Keratinocyte (primary cell): ENCODE results near the gene MAST3. TPM values are rescaled to one million over a fixed set of nuclear protein-coding genes. Genes with fewer than 3 reads are reported as not detected.
A peak's percentile ranks its signal among the peaks of the same experiment; 100 is the strongest.

Experiments
- DNase-seq: peaks from one replicate; pipeline ENCODE4 v3.0.0-alpha.2; 2011; ENCODE audit warnings: low read depth, missing footprints, low spot score
- FAIRE-seq: peaks from 2 replicates; lab custom pipeline; 2011; peaks lifted over from hg19 to GRCh38; lab: Jason Lieb, UNC
- H2AFZ ChIP-seq: 2 replicates; pipeline ENCODE4 v1.6.0; 2012; ENCODE audit warnings: low read length, control low read depth, inconsistent platforms; ENCODE audit not compliant: control insufficient read depth
- H3K27ac ChIP-seq: 2 replicates; pipeline ENCODE4 v1.5.1; 2011; ENCODE audit warnings: low read length; ENCODE audit not compliant: control insufficient read depth, insufficient read depth
- H3K27me3 ChIP-seq: 3 replicates; pipeline ENCODE4 v1.6.0; 2011; ENCODE audit warnings: low read length; ENCODE audit not compliant: control insufficient read depth, insufficient read depth; ENCODE audit errors: extremely low read depth
- H3K36me3 ChIP-seq, 2 experiments: 2 replicates in 1 of 2; 3 replicates in 1 of 2; pipeline ENCODE4 v1.5.1; 2011; ENCODE audit warnings: low read length in 2 of 2, mild to moderate bottlenecking in 1 of 2; ENCODE audit not compliant: control insufficient read depth in 2 of 2, insufficient read depth in 2 of 2; ENCODE audit errors: extremely low read depth in 1 of 2
- H3K4me1 ChIP-seq: 3 replicates; pipeline ENCODE4 v1.5.1; 2011; ENCODE audit warnings: low read length; ENCODE audit not compliant: control insufficient read depth, insufficient read depth; ENCODE audit errors: extremely low read depth
- H3K4me2 ChIP-seq: 3 replicates; pipeline ENCODE4 v1.6.0; 2011; ENCODE audit warnings: low read depth, low read length; ENCODE audit not compliant: control insufficient read depth, insufficient read depth; ENCODE audit errors: extremely low read depth
- H3K4me3 ChIP-seq, 3 experiments: fragments of 200-600 bp in 1 of 3; sonication (generic) in 1 of 3; 2 replicates in 2 of 3; 3 replicates in 1 of 3; pipeline ENCODE4 v1.5.1; 2011 to 2016; ENCODE audit warnings: low read length in 3 of 3, mild to moderate bottlenecking in 3 of 3, control low read depth in 2 of 3, inconsistent platforms in 1 of 3, low read depth in 1 of 3, mixed read lengths in 1 of 3, mixed run types in 1 of 3, moderate library complexity in 1 of 3; ENCODE audit not compliant: control insufficient read depth in 2 of 3, insufficient read depth in 2 of 3; ENCODE audit errors: extremely low read depth in 1 of 3
- H3K79me2 ChIP-seq: 2 replicates; pipeline ENCODE4 v1.6.0; 2012; ENCODE audit warnings: low read length; ENCODE audit not compliant: control insufficient read depth, insufficient read depth
- H3K9ac ChIP-seq: 3 replicates; pipeline ENCODE4 v1.6.0; 2011; ENCODE audit warnings: low read length; ENCODE audit not compliant: control insufficient read depth, insufficient read depth; ENCODE audit errors: extremely low read depth
- H3K9me1 ChIP-seq: 3 replicates; pipeline ENCODE4 v1.6.0; 2011; ENCODE audit warnings: low read length; ENCODE audit not compliant: control insufficient read depth, insufficient read depth; ENCODE audit errors: extremely low read depth
- H3K9me3 ChIP-seq: 2 replicates; pipeline ENCODE4 v1.5.1; 2012; ENCODE audit warnings: low read depth, low read length; ENCODE audit not compliant: control insufficient read depth
- H4K20me1 ChIP-seq: 3 replicates; pipeline ENCODE4 v1.6.0; 2011; ENCODE audit warnings: low read length; ENCODE audit not compliant: control insufficient read depth, insufficient read depth; ENCODE audit errors: extremely low read depth
- CTCF ChIP-seq, 3 experiments: IDR thresholded peaks in 1 of 3; conservative IDR thresholded peaks in 1 of 3; optimal IDR thresholded peaks in 1 of 3; 2 replicates in 2 of 3; 3 replicates in 1 of 3; pipeline versions ENCODE3 to v1.5.1; 2011; ENCODE audit warnings: low read length in 3 of 3, mild to moderate bottlenecking in 3 of 3, moderate library complexity in 2 of 3, control low read depth in 1 of 3, inconsistent platforms in 1 of 3; ENCODE audit not compliant: insufficient read depth in 2 of 3; ENCODE audit errors: extremely low read depth in 1 of 3
- EZH2 ChIP-seq: IDR thresholded peaks from one replicate; pipeline ENCODE4 v1.6.1; 2012; ENCODE audit warnings: inconsistent platforms, mild to moderate bottlenecking, low read length, moderate library complexity
- dilution Hi-C: fragments of 300-500 bp; cut with MboI; formaldehyde crosslinking; loops from one replicate; pipeline ENCODE4 v1.7.0; 2020; ENCODE audit warnings: low sequenced_read_pairs; ENCODE audit not compliant: extremely low pct_ligation_motif_present
- polyA plus RNA-seq, 5 experiments: library from polyadenylated mRNA; depleted of rRNA in 3 of 5; stranded (reverse) in 3 of 5; stranded (forward) in 1 of 5; unstranded in 1 of 5; fragments of >200 nt; gene quantifications; 1 replicate in 1 of 5; 2 replicates in 3 of 5; 3 replicates in 1 of 5; pipeline versions ENCODE4 v1.2.1 to v1.2.3, GENCODE V29; 2011 to 2012; ENCODE audit warnings: missing spikeins in 2 of 5, low read depth in 1 of 5, low replicate concordance in 1 of 5

The MAST3 gene
- polyA plus RNA-seq, 1 donor (not counting 4 experiments of a cell fraction or from before 2014, with no cell fraction given): 0.73 TPM

- Histone ChIP-seq H3K9me1 (no peaks in the 10 kb centered on the region), H3K4me1 (no peaks in the 10 kb centered on the region), H3K27me3 (no peaks in the 10 kb centered on the region), H3K4me3 (no peak overlapping the region), H2AFZ (no peak overlapping the region), H3K4me2 (no peak overlapping the region), H3K36me3 (peaks cover 33 to 34% of the 10 kb centered on the region in 2 experiments), H4K20me1 (peaks cover 4% of the 10 kb centered on the region), H3K9ac (no peak overlapping the region), H3K9me3 (no peaks in the 10 kb centered on the region), H3K79me2 (no peaks in the 10 kb centered on the region), H3K27ac (no peak overlapping the region)
- DNase-seq: no peak
- dilution Hi-C loops: no loop called here
- TF ChIP-seq EZH2: no peak
- peak; percentile 72 to 87 (median 82) for TF ChIP-seq CTCF (optimal IDR thresholded peaks at IDR 0.05 in 1 of 3, IDR thresholded peaks at IDR 0.05 in 1 of 3, conservative IDR thresholded peaks at IDR 0.05 in 1 of 3; ENCODE audit: extremely low read depth in 1 of 3, insufficient read depth in 2 of 3, low read length in 3 of 3)
- FAIRE-seq: no peak
Measured at GRCh38 chr19:18167975-18168645, 70.5 kb downstream of the MAST3 start.

- no peak overlapping the region for H3K4me2 ChIP-seq
- no peak for TF ChIP-seq EZH2
- no peak for TF ChIP-seq CTCF (optimal IDR thresholded peaks at IDR 0.05 in 1 of 3, IDR thresholded peaks at IDR 0.05 in 1 of 3, conservative IDR thresholded peaks at IDR 0.05 in 1 of 3; ENCODE audit: extremely low read depth in 1 of 3, insufficient read depth in 2 of 3, low read length in 3 of 3)
- H3K4me1 ChIP-seq: no peaks in the 10 kb centered on the region
- H3K27me3 ChIP-seq: no peaks in the 10 kb centered on the region
- no peaks in the 10 kb centered on the region for H3K9me3 ChIP-seq
- DNase-seq: no peak
- H3K27ac ChIP-seq: no peak overlapping the region
- H3K79me2 ChIP-seq: no peaks in the 10 kb centered on the region
- no peaks in the 10 kb centered on the region for H3K9me1 ChIP-seq
- no peak overlapping the region for H2AFZ ChIP-seq
- no peak overlapping the region for H3K4me3 ChIP-seq
- peaks cover 27 to 28% of the 10 kb centered on the region in 2 experiments for H3K36me3 ChIP-seq
- no peak for FAIRE-seq
- dilution Hi-C loops: no loop called here
- no peak overlapping the region for H3K9ac ChIP-seq
- H4K20me1 ChIP-seq: peaks cover 4% of the 10 kb centered on the region
Measured at GRCh38 chr19:18168673-18169381, 71.2 kb downstream of the MAST3 start.
